HG03135 (cell line): ENCODE data around the gene TRIM54.
"Not testable (repeated sequence)": the region's sequence is repeated elsewhere in the genome, so short reads cannot be mapped to it uniquely, and the experiment has no call there.

Source experiments
- ATAC-seq: cut with Tn5 transposase; IDR thresholded peaks from one replicate; pipeline ENCODE4 v1.9.1; 2021; ENCODE audit warnings: mild to moderate bottlenecking, moderate library complexity; ENCODE audit not compliant: unreplicated experiment

Gene TRIM54

GRCh38 chr2:27256855-27257454, 25.3 kb upstream of the TRIM54 start:
- no peak for ATAC-seq

- no peak for ATAC-seq
Observed at GRCh38 chr2:27258051-27258450, 24.2 kb upstream of the TRIM54 start.

- no peak for ATAC-seq
Observed at GRCh38 chr2:27261241-27261925, 20.8 kb upstream of the TRIM54 start.

GRCh38 chr2:27261926-27262298, 20.3 kb upstream of the TRIM54 start:
- no peak for ATAC-seq

GRCh38 chr2:27262379-27263286, 19.6 kb upstream of the TRIM54 start, which contains the start of gene SLC30A3:
TSS of gene SLC30A3 (minus strand) at chr2:27263047. CDS start at chr2:27262906, 141 bp downstream.
- no peak for ATAC-seq

- no peak for ATAC-seq
Observed at GRCh38 chr2:27263287-27264252, 18.7 kb upstream of the TRIM54 start.

GRCh38 chr2:27264253-27264752, 17.9 kb upstream of the TRIM54 start:
- no peak for ATAC-seq

GRCh38 chr2:27264753-27265535, 17.3 kb upstream of the TRIM54 start:
- ATAC-seq: no peak

GRCh38 chr2:27265536-27265870, 16.7 kb upstream of the TRIM54 start:
- no peak for ATAC-seq

GRCh38 chr2:27268296-27268695, 13.9 kb upstream of the TRIM54 start:
- ATAC-seq: not testable (repeated sequence)

GRCh38 chr2:27270131-27270530, 12.1 kb upstream of the TRIM54 start:
- no peak for ATAC-seq

GRCh38 chr2:27270670-27271069, 11.6 kb upstream of the TRIM54 start:
- ATAC-seq: no peak

- ATAC-seq: no peak
Observed at GRCh38 chr2:27271631-27272340, 10.4 kb upstream of the TRIM54 start.

- ATAC-seq: not testable (repeated sequence)
Observed at GRCh38 chr2:27272537-27273522, 9.4 kb upstream of the TRIM54 start.

- no peak for ATAC-seq
Observed at GRCh38 chr2:27275211-27276150, 6.7 kb upstream of the TRIM54 start, which contains the start of gene DNAJC5G. TSS of gene DNAJC5G (plus strand) at chr2:27275433. CDS start at chr2:27276729, 1,296 bp downstream.

- ATAC-seq: no peak
Observed at GRCh38 chr2:27278010-27278409, 4.2 kb upstream of the TRIM54 start.

- ATAC-seq: no peak
Observed at GRCh38 chr2:27280826-27281225, 1.4 kb upstream of the TRIM54 start.
